Right lobe of liver (tissue), 6 donors: ENCODE data around the gene ACSL3. TPM values are rescaled to one million over a fixed set of nuclear protein-coding genes. Genes with fewer than 3 reads are reported as not detected.

Experiments used
- ATAC-seq, 4 donors: fragments of 200-7000 bp; cut with Tn5 transposase; one replicate each; pipeline ENCODE4 v1.9.1; 2020; ENCODE audit warnings: mild to moderate bottlenecking in 4 of 4, moderate library complexity in 4 of 4
- DNase-seq, 3 donors: peaks; one replicate each; pipeline ENCODE4 v3.0.0-alpha.2; 2020
- H3K27ac ChIP-seq, 3 donors: fragments of 200-600 bp; one replicate each; pipeline ENCODE4 v1.8.0; 2022
- H3K27me3 ChIP-seq, 2 donors: fragments of 200-600 bp; one replicate each; pipeline ENCODE4 v1.8.0; 2022
- H3K36me3 ChIP-seq, 4 donors: fragments of 200-600 bp; sonication (generic) in 1 of 4; one replicate each; pipeline versions ENCODE4 v1.5.1 to v1.8.0; 2017 to 2022; ENCODE audit warnings: control low read depth in 1 of 4
- H3K4me1 ChIP-seq, 4 donors: fragments of 200-600 bp; sonication (generic) in 1 of 4; one replicate each; pipeline versions ENCODE4 v1.5.1 to v1.8.0; 2017 to 2022; ENCODE audit warnings: control low read depth in 1 of 4
- H3K4me3 ChIP-seq, 3 donors: fragments of 200-600 bp; one replicate each; pipeline ENCODE4 v1.8.0; 2022
- H3K9me3 ChIP-seq, 4 donors: fragments of 200-600 bp; sonication (generic) in 1 of 4; one replicate each; pipeline versions ENCODE4 v1.5.1 to v1.8.0; 2017 to 2022; ENCODE audit warnings: control low read depth in 1 of 4
- POLR2A ChIP-seq: fragments of 450-650 bp; IDR thresholded peaks from one replicate; pipeline ENCODE4 v1.6.1; 2017; ENCODE audit warnings: antibody characterized with exemption, mild to moderate bottlenecking
- WGBS: methylation state at CpG from one replicate; pipeline ENCODE4 v1.1.6; 2018; ENCODE audit warnings: low coverage, low lambda C conversion rate; ENCODE audit not compliant: insufficient coverage; ENCODE audit errors: missing lambda C conversion rate; 5-methylcytosine and 5-hydroxymethylcytosine counted together
- intact Hi-C, 2 donors: fragments of 100-400 bp; cut with DNase I; formaldehyde crosslinking; loops; one replicate each; pipeline versions ENCODE4 v1.11.2 to v1.14.1; 2022
- total RNA-seq, 6 experiments: library from RNA; depleted of rRNA in 2 of 6; stranded (reverse); fragments of >200 nt in 2 of 6; fragmentation: NEBNext Ultra II Directional in 3 of 6; extraction: Animal tissue kit (Norgen Biotek cat#: 25700) in 3 of 6; gene quantifications; one replicate each; pipeline versions ENCODE4 v1.1.0 to v1.2.4, GENCODE V29; 2016 to 2023
- TF ChIP-seq, protein P1 (sequence below), 4 donors: fragments of 200-600 bp in 3 of 4; fragments of 450-650 bp in 1 of 4; IDR thresholded peaks; one replicate each; pipeline versions ENCODE4 v1.5.1 to v1.8.0; 2016 to 2022; ENCODE audit warnings: antibody characterized with exemption in 4 of 4, mild to moderate bottlenecking in 2 of 4
- donor health status: DM: no; HTN: yes; CAD: no.
- donor health status: DM: no; HTN: no; CAD: no.
- donor health status: DM: no; HTN: no; CAD: no.
- donor health status: DM: no; HTN: yes; CAD: no.
- donor health status: DM: no; HTN: yes; CAD: no.

Gene ACSL3
- total RNA-seq, 6 experiments from 2014 or later: 31.1 to 73.0 (median 49.9) TPM

DNA sequence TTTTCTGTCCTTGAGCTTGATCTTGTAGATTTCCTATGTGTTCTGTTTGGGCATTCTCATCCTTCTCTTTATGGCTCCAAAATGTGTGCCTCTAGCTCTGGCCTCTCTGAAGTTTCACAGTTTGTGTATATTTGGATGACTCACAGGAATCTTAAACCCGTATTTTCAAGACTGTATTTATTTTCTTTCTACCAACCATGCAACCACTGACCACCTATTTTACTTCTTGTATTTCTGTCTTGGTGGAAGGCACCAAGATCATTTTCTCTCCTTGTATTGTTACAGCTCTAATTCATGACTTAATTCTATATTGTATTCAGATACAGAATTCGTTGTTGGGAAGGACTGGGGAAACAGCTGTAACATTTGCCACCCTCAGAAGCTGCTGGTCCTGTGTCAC is 39.5 kb downstream of the ACSL3 start:
- H3K4me3 ChIP-seq: no peak overlapping the region
- ATAC-seq: no peak
- H3K4me1 ChIP-seq: peaks cover 0 to 32% (median 9%) of the 10 kb centered on the region in 4 donors
- TF ChIP-seq, protein P1, sequence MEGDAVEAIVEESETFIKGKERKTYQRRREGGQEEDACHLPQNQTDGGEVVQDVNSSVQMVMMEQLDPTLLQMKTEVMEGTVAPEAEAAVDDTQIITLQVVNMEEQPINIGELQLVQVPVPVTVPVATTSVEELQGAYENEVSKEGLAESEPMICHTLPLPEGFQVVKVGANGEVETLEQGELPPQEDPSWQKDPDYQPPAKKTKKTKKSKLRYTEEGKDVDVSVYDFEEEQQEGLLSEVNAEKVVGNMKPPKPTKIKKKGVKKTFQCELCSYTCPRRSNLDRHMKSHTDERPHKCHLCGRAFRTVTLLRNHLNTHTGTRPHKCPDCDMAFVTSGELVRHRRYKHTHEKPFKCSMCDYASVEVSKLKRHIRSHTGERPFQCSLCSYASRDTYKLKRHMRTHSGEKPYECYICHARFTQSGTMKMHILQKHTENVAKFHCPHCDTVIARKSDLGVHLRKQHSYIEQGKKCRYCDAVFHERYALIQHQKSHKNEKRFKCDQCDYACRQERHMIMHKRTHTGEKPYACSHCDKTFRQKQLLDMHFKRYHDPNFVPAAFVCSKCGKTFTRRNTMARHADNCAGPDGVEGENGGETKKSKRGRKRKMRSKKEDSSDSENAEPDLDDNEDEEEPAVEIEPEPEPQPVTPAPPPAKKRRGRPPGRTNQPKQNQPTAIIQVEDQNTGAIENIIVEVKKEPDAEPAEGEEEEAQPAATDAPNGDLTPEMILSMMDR (IDR thresholded peaks at IDR 0.05): no peak
- no peak for TF ChIP-seq POLR2A
- H3K9me3 ChIP-seq: no peaks in the 10 kb centered on the region
- 59% methylated on average over 2 of the region's 2 CpGs for WGBS
- peak overlapping the region in 1 of 3 donors; percentile 11 for H3K27ac ChIP-seq
- no peak for DNase-seq
- intact Hi-C loops: loop anchor here in 1 of 2 donors (10.0 kb wide), 1 partner anchor 196 kb away; no protein-coding TSS in a partner anchor
- H3K27me3 ChIP-seq: no peaks in the 10 kb centered on the region
- H3K36me3 ChIP-seq: no peaks in the 10 kb centered on the region

DNA sequence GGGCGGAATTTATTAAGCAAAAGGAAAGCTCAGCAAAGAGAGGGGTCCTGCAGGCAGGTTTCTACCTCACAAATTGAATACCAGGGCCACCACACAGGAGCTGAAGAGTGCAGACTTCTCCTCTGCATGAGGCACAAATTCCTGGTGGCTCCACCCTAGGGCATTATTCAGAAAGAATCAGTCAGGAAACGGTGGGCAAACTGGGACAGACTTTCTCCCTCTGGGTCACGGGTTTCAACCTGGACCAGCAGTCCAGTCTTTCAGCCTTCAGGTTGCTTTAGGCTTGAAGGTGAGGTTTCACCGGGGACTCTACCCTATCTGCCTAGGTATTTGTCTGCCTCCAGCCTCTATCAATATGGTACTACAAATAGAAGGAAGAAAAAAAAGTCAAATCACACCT is 41.8 kb downstream of the ACSL3 start:
- Histone ChIP-seq H3K9me3 (no peaks in the 10 kb centered on the region), H3K4me3 (no peak overlapping the region), H3K27ac (peak overlapping the region in 1 of 3 donors; percentile 14), H3K27me3 (no peaks in the 10 kb centered on the region), H3K36me3 (no peaks in the 10 kb centered on the region), H3K4me1 (peaks cover 0 to 32% (median 13%) of the 10 kb centered on the region in 4 donors)
- TF ChIP-seq POLR2A: no peak
- TF ChIP-seq, protein P1 (IDR thresholded peaks at IDR 0.05): no peak
- DNase-seq (no peak), ATAC-seq (no peak)
- intact Hi-C loops: loop anchor here in 1 of 2 donors (10.0 kb wide), 1 partner anchor 198 kb away; no protein-coding TSS in a partner anchor
- 92% methylated on average over 3 of the region's 4 CpGs for WGBS

DNA sequence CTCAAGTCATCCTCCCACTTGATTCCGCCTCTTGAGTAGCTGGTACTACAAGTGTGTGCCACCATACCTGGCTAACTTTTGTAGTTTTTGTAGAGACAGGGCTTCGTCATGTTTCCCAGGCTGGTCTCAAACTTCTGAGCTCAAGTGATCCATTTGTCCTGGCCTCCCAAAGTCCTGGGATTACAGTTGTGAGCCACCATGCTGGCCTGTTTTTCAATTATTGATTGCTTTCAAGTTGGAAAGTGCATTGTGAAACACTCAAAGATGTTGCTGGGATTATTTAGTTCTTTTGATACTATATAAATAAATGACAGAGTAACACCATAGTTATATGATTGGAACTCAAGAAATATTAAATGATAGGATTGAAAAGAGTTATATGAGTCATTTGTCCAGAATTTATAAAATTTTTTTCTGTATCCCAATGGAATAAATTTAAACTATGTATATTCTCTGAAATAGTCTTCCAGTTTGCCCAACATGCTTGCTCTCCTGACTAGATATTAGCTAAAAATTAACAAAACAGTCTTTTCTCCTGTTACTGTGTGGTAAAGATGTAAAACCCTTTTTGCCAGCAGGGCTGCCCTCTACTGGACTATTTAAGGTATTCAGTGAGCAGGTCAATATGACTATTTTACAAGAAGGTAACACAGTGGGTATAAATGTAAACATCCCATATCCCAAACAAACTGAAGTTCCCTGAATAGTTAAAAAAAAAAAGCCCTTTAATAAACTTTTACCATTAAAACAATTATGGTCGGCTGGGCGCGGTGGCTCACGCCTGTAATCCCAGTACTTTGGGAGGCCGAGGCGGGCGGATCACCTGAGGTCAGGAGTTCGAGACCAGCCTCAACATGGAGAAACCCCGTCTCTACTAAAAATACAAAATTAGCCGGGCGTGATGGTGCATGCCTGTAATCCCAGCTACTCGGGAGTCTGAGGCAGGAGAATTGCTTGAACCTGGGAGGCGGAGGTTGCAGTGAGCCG is 42.7 kb downstream of the ACSL3 start:
- peak in 1 of 3 donors; percentile 58 for DNase-seq
- intact Hi-C loops: loop anchor here in 1 of 2 donors (10.0 kb wide), 1 partner anchor 199 kb away; no protein-coding TSS in a partner anchor
- peaks cover 0 to 26% (median 12%) of the 10 kb centered on the region in 4 donors for H3K4me1 ChIP-seq
- H3K9me3 ChIP-seq: no peaks in the 10 kb centered on the region
- no peaks in the 10 kb centered on the region for H3K27me3 ChIP-seq
- WGBS: 87% methylated on average over 13 of the region's 16 CpGs
- H3K27ac ChIP-seq: peak overlapping the region in 1 of 3 donors; percentile 14
- no peak for TF ChIP-seq POLR2A
- TF ChIP-seq, protein P1 (IDR thresholded peaks at IDR 0.05): peak; percentile 60 to 86 (median 76)
- H3K36me3 ChIP-seq: no peaks in the 10 kb centered on the region
- H3K4me3 ChIP-seq: no peak overlapping the region
- peak; percentile 85 to 95 (median 94) for ATAC-seq

DNA sequence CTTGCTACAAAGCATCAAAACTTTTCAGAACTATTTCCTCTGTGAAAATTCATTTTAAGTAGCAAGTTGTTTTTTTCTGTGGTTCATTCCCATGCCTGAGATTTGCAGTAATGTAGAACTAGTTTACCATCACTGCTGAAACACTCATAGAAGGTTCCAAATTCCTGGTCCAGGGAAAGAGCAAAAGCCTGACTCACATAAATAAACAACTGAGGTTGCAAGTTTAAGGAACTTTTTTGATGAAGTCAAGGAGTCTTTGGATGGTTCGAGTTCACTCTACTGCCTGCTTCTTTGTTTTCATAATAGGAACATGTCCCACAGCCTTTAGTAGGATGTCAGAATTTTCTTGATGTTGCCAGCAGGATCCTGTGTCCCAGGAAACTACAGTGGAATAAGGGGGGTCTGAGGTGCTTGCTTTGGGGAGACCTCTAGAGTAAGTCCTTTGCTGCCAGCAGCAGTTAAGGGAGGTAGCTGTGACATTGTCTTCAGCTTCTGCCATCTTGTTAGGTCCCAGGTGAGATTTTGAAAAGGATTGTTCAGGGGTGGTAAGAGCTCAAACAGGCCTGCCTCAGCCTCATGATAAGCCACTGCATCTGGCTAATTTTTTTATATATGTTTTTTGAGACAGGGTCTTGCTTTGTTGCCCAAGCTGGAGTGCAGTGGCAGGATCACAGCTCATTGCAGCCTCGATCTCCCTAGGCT is 43.9 kb downstream of the ACSL3 start:
- peaks cover 0 to 17% (median 7%) of the 10 kb centered on the region in 4 donors for H3K4me1 ChIP-seq
- intact Hi-C loops: loop anchor here in 1 of 2 donors (10.0 kb wide), 1 partner anchor 200 kb away; no protein-coding TSS in a partner anchor
- H3K9me3 ChIP-seq: no peaks in the 10 kb centered on the region
- no peak overlapping the region for H3K27ac ChIP-seq
- 90% methylated on average over 2 of the region's 2 CpGs for WGBS
- no peaks in the 10 kb centered on the region for H3K27me3 ChIP-seq
- ATAC-seq (peak in 1 of 4 donors; percentile 33), DNase-seq (no peak)
- no peak overlapping the region for H3K4me3 ChIP-seq
- no peak for TF ChIP-seq POLR2A
- TF ChIP-seq, protein P1 (IDR thresholded peaks at IDR 0.05): no peak
- peaks cover 0 to 11% (median 7%) of the 10 kb centered on the region in 4 donors for H3K36me3 ChIP-seq
